OCI-LY3 (cell line): Measurements from ENCODE around the gene ERGIC1.

Experiments used
- H2AFZ ChIP-seq: fragments of 200-600, 300-600 bp; shearing (Covaris generic); 2 replicates; pipeline ENCODE4 v1.6.0; 2014; ENCODE audit warnings: antibody characterized with exemption, low read depth, low read length
- H3K27ac ChIP-seq: fragments of 200-600, 300-600 bp; sonication (generic); 2 replicates; pipeline ENCODE4 v1.5.1; 2014; ENCODE audit warnings: mild to moderate bottlenecking, low read length, moderate library complexity, mixed read lengths
- H3K27me3 ChIP-seq: fragments of 200-600, 300-600 bp; sonication (generic); 2 replicates; pipeline ENCODE4 v1.6.1; 2014; ENCODE audit warnings: low read depth, low read length, mixed read lengths
- H3K36me3 ChIP-seq: fragments of 200-600, 300-600 bp; sonication (generic); replicated peaks from 2 replicates; pipeline ENCODE3; 2014; ENCODE audit warnings: low read depth, low read length, mixed read lengths
- H3K4me1 ChIP-seq: fragments of 300-600, 200-600 bp; sonication (generic); 2 replicates; pipeline ENCODE4 v1.6.1; 2014; ENCODE audit warnings: low read length, mixed read lengths
- H3K4me2 ChIP-seq: fragments of 200-600, 300-600 bp; sonication (generic); 2 replicates; pipeline ENCODE4 v1.6.1; 2014; ENCODE audit warnings: low read length, mixed read lengths
- H3K4me3 ChIP-seq: fragments of 300-600, 200-600 bp; sonication (generic); 2 replicates; pipeline ENCODE4 v1.5.1; 2014; ENCODE audit warnings: antibody characterized with exemption, mild to moderate bottlenecking, low read length, moderate library complexity
- H3K79me2 ChIP-seq: fragments of 300-600, 200-600 bp; shearing (Covaris generic); 2 replicates; pipeline ENCODE4 v1.6.1; 2014; ENCODE audit warnings: mild to moderate bottlenecking, low read length, mixed read lengths
- H3K9ac ChIP-seq: fragments of 300-600, 200-600 bp; shearing (Covaris generic); 2 replicates; pipeline ENCODE4 v1.6.0; 2014; ENCODE audit warnings: mild to moderate bottlenecking, low read length, moderate library complexity
- H3K9me3 ChIP-seq: fragments of 200-600, 300-600 bp; shearing (Covaris generic); 2 replicates; pipeline ENCODE4 v1.6.1; 2014; ENCODE audit warnings: low read length, mixed read lengths; ENCODE audit not compliant: insufficient read depth
- H4K20me1 ChIP-seq: fragments of 200-600, 300-600 bp; sonication (generic); 2 replicates; pipeline ENCODE4 v1.6.1; 2016; ENCODE audit warnings: low read length, mixed read lengths; ENCODE audit not compliant: insufficient read depth
- CTCF ChIP-seq: fragments of 200-600, 300-600 bp; sonication (generic); IDR thresholded peaks from 2 replicates; pipeline ENCODE4 v1.5.1; 2014; ENCODE audit warnings: antibody characterized with exemption, low read length, low read depth
- EZH2phosphoT487 ChIP-seq: fragments of 200-600 bp; shearing (Covaris generic); IDR thresholded peaks from 2 replicates; pipeline ENCODE4 v1.6.1; 2018; ENCODE audit warnings: antibody characterized with exemption, mixed run types, low read depth

The ERGIC1 gene

GRCh38 chr5:172897481-172898217 is 63.6 kb downstream of the ERGIC1 start:
- H3K4me1 ChIP-seq, result no peaks in the 10 kb centered on the region
- no peaks in the 10 kb centered on the region for H3K27me3 ChIP-seq
- H3K4me2 ChIP-seq, result no peak overlapping the region
- H3K36me3 ChIP-seq, result no peaks in the 10 kb centered on the region
- no peaks in the 10 kb centered on the region for H3K9me3 ChIP-seq
- no peak overlapping the region for H3K4me3 ChIP-seq
- no peak overlapping the region for H3K9ac ChIP-seq
- H2AFZ ChIP-seq, result no peak overlapping the region
- H3K27ac ChIP-seq, result no peak overlapping the region
- H3K79me2 ChIP-seq, result no peaks in the 10 kb centered on the region
- H4K20me1 ChIP-seq, result no peaks in the 10 kb centered on the region
- TF ChIP-seq CTCF (no peak), EZH2phosphoT487 (no peak)

GRCh38 chr5:172898218-172898842 is 64.3 kb downstream of the ERGIC1 start:
- H3K9ac ChIP-seq, result no peak overlapping the region

GRCh38 chr5:172898843-172899369 is 64.9 kb downstream of the ERGIC1 start:
- Histone ChIP-seq H3K36me3 (no peaks in the 10 kb centered on the region), H3K4me3 (no peak overlapping the region), H2AFZ (no peak overlapping the region), H3K79me2 (no peaks in the 10 kb centered on the region), H3K4me2 (no peak overlapping the region), H3K4me1 (no peaks in the 10 kb centered on the region), H3K9ac (no peak overlapping the region), H3K27me3 (no peaks in the 10 kb centered on the region), H3K27ac (no peak overlapping the region), H3K9me3 (no peaks in the 10 kb centered on the region), H4K20me1 (no peaks in the 10 kb centered on the region)
- no peak for TF ChIP-seq CTCF
- TF ChIP-seq EZH2phosphoT487, result no peak

More at GRCh38 chr5:172898218-172898842, 64.3 kb downstream of the ERGIC1 start:
- no peaks in the 10 kb centered on the region for H3K9me3 ChIP-seq
- H3K4me1 ChIP-seq, result no peaks in the 10 kb centered on the region
- H3K4me3 ChIP-seq, result no peak overlapping the region
- no peaks in the 10 kb centered on the region for H3K27me3 ChIP-seq
- no peaks in the 10 kb centered on the region for H4K20me1 ChIP-seq
- no peak overlapping the region for H2AFZ ChIP-seq
- no peaks in the 10 kb centered on the region for H3K36me3 ChIP-seq
- no peak overlapping the region for H3K27ac ChIP-seq
- TF ChIP-seq CTCF (no peak), EZH2phosphoT487 (no peak)
- H3K4me2 ChIP-seq, result no peak overlapping the region
- H3K79me2 ChIP-seq, result no peaks in the 10 kb centered on the region

GRCh38 chr5:172899436-172899835 is 65.4 kb downstream of the ERGIC1 start:
- Histone ChIP-seq H3K79me2 (no peaks in the 10 kb centered on the region), H3K27me3 (no peaks in the 10 kb centered on the region), H2AFZ (no peak overlapping the region), H3K9me3 (no peaks in the 10 kb centered on the region), H4K20me1 (no peaks in the 10 kb centered on the region), H3K36me3 (no peaks in the 10 kb centered on the region), H3K4me3 (no peak overlapping the region), H3K9ac (no peak overlapping the region), H3K27ac (no peak overlapping the region), H3K4me1 (no peaks in the 10 kb centered on the region), H3K4me2 (no peak overlapping the region)
- TF ChIP-seq EZH2phosphoT487 (no peak), CTCF (no peak)
